ENCODE measurements around the gene RPAP3.
"Not testable (repeated sequence)": the region's sequence is repeated elsewhere in the genome, so short reads cannot be mapped to it uniquely, and the experiment has no call there.

The RPAP3 gene

GRCh38 chr12:47667935-47668334 lies 37.9 kb downstream of the RPAP3 start:
- not testable (repeated sequence) for DNase-seq (ENCODE audit: low spot score)

DNA sequence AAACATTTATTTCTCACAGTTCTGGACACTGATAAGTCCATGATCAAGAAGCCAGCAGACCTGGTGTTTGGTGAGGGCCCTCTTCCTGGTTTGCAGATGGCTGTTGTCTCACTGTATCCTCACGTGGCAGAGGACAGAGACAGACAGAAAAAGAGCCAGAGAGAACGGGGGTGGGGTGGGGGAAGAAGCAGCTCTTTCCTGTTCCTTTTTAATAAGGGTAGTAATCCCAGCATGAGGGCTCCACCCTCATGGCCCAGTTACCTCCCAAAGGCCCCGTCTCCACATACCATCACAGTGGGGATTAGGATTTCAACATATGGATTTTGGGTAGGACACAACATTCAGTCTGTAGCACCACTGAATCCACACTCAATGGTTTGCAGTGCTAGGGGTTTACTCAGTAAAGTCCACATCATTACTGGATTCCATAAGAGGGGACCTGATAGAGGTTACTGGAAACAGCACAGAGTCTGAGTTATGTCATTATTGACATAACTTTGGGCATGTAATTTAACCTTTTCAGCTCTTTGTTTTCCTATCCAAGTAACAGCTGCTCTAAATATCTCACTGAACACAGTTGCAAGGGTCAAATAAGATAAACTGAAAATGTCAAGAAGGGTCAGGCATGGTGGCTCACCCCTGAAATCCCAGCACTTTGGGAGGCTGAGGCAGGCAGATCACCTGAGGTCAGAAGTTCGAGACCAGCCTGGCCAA lies 53.2 kb downstream of the RPAP3 start:
- DNase-seq (ENCODE audit: low spot score): no peak

DNA sequence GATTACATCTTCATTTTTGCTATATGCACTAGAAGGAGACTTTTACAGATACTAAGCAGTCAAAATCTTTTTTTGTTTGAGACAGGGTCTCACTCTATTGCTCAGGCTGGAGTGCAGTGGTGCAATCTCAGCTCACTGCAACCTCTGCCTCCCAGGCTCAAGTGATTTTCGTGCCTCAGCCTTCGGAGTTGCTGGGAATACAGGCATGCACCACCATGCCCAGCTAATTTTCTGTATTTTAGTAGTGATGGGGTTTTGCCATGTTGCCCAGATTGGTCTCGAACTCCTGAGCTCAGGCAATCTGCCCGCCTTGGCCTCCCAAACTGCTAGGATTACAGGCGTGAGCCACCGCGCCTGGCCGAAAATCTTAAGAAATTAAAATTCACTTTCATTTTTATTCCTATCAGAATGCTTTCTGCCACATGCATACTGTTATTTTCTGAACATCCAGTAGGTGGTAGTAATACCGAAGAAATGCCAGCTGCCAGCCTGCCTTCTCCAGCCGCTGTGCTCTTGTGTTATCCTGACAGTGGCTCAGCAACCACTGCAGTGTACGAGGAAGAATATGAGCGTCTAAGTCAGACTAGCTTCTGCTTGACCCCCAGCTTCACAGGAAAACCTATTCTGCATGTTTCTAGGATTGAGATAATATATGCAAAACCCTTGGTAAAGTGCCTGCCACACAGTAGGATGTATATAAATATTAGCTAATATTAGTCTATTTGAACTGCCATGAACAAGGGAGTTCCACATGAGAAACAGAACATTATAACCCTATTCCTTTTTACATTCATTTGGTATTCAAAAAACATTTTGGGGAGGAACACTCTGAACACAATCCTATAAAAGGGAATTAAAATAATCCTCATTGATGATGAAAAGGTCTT lies 54.2 kb downstream of the RPAP3 start:
- DNase-seq (ENCODE audit: low spot score): peak; percentile 82

GRCh38 chr12:47650469-47650868 lies 55.4 kb downstream of the RPAP3 start:
- no peak for DNase-seq (ENCODE audit: low spot score)

GRCh38 chr12:47649381-47649780 lies 56.4 kb downstream of the RPAP3 start:
- DNase-seq (ENCODE audit: low spot score): no peak

DNA sequence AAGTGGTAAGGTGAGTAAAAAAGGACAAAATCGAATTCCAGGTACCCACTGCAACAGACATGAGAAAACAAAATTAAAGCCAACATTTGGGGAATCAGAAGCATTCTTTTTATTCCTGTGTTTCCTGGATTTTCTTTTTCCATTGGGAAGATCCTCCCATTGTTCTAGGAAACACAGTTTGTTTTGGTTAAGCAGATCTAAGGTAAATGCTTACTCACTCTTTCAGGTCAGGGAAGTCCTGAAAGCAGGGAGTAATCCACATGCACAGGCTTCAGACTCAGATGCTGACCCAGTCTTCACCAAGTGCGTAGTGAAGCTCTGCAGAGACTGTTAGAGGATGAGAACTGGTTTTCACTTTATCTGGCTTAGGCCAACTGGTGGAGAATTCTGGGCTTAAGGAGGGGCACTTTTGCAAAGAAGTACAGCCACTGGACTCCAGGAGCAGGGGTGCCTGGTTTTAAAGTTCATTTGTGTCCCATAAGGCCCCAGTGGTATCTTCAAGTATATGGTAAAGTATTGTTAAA lies 57.7 kb downstream of the RPAP3 start:
- DNase-seq (ENCODE audit: low spot score): no peak

DNA sequence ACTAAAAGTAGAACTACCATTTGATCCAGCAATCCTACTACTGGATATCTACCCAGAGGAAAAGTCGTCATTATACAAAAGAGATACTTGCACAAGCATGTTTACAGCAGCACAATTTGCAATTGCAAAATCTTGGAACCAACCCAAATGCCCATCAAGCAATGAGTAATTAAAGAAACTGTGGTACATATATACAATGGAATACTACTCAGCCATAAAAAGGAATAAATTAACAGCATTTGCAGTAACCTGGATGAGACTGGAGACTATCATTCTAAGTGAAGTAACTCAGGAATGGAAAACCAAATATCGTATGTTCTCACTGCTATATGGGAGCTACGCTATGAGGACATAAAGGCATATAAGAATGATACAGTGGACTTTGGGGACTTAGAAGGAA lies 63.5 kb downstream of the RPAP3 start:
- not testable (repeated sequence) for DNase-seq (ENCODE audit: low spot score)

GRCh38 chr12:47636908-47637780 lies 68.7 kb downstream of the RPAP3 start:
- DNase-seq (ENCODE audit: low spot score): no peak

DNA sequence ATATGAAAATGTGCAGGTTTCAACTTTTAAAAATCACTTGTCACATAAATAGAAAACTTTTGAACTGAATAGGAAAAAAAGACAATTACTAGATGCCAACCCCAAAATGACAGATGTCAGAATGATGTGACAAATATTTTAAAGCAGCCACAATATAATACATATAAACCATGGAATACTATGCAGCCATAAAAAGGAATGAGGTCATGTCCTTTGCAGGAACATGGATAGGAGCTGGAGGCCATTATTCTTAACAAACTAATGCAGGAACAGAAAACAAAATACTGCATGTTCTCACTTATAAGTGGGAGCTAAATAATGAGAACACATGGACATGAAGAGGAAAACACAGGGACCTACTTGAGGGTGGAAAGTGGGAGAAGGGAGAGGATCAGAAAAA lies 70.1 kb downstream of the RPAP3 start:
- not testable (repeated sequence) for DNase-seq (ENCODE audit: low spot score)

- DNase-seq (ENCODE audit: low spot score): no peak
Observed at GRCh38 chr12:47634127-47634526, 71.7 kb downstream of the RPAP3 start.

DNA sequence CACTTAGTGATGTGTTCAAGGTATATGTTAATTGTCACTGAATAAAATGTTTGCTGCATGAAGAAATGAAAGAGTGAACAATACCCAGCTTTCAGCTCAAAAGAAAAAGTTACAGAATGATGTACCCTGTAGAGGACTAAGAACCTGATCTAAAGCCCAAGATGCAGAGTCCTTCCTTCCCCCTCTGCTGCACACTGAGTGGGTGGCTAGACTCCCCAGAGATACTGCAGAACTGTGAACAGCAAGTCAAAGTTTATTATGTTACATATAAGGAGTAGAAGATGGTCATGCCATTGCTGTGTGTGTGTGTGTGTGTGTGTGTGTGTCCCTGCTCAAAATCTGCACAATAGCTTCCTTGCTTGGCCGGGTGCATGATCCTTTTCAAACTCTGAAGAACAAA lies 83.9 kb downstream of the RPAP3 start:
- no peak for DNase-seq (ENCODE audit: low spot score)

- DNase-seq (ENCODE audit: low spot score): no peak
Observed at GRCh38 chr12:47617476-47617875, 88.4 kb downstream of the RPAP3 start.

DNA sequence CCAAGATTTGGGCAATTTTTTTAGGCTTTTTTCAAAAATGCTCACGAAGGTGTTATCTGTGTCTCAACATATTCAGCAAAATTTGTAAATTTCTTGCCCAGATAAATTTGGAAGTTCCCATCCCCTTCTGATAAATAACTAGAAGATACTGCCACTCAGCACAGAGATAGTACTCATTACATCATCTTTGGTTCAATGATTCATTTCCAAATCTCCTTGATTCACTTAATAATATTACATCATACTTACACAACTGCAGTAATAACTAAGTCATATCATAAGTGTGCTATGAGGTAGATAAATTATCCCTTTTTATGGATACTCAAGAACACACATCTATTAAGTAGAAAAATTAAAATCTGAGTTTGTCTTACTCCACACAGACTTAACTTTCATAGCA lies 89.4 kb downstream of the RPAP3 start:
- no peak for DNase-seq (ENCODE audit: low spot score)

DNA sequence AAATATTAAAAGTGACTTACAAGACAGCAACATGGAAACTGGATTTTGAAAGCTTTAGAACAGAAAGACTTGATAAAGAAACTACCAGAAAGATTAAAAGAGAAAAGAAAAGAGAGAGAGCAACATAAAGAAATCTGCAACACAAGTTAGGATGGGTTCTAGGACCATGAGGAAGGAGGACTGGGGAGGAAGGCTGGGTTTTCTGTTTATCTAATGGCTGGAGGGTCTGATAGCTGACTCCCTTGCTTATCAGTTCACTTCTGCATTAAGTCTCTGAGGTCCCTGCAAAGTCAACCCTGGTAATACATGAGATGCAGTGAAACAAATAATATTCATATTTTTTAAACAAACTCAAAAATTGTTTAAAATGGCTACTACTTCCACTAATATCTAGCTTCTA lies 90.1 kb downstream of the RPAP3 start:
- no peak for DNase-seq (ENCODE audit: low spot score)

- DNase-seq (ENCODE audit: low spot score): no peak
Observed at GRCh38 chr12:47614521-47614920, 91.3 kb downstream of the RPAP3 start.

GRCh38 chr12:47612953-47613352 lies 92.9 kb downstream of the RPAP3 start:
- no peak for DNase-seq (ENCODE audit: low spot score)

- no peak for DNase-seq (ENCODE audit: low spot score)
Observed at GRCh38 chr12:47611906-47612305, 93.9 kb downstream of the RPAP3 start.
